DND-41 (cell line): ENCODE data around the gene IFNL2.

Experiments used
- CTCF ChIP-seq: IDR thresholded peaks from 2 replicates; pipeline ENCODE4 v1.5.1; 2012; ENCODE audit warnings: borderline replicate concordance, low read length, moderate library complexity, mild to moderate bottlenecking; ENCODE audit not compliant: poor library complexity, severe bottlenecking; ENCODE audit errors: extremely low read depth
- EZH2 ChIP-seq: IDR thresholded peaks from 3 replicates; pipeline ENCODE4 v1.6.1; 2012; ENCODE audit warnings: borderline replicate concordance, low read depth, mild to moderate bottlenecking, moderate library complexity, low read length, inconsistent platforms; ENCODE audit not compliant: severe bottlenecking

GRCh38 chr19:39236527-39236926 lies 31.7 kb upstream of the IFNL2 start:
- no peak for TF ChIP-seq CTCF
- no peak for TF ChIP-seq EZH2
